GM21825 (cell line): Measurements from ENCODE around the gene C1orf74.
A peak's percentile ranks its signal among the peaks of the same experiment; 100 is the strongest.

Experiments used
- ATAC-seq: cut with Tn5 transposase; IDR thresholded peaks from one replicate; pipeline ENCODE4 v1.9.1; 2021; ENCODE audit warnings: mild to moderate bottlenecking, moderate library complexity; ENCODE audit not compliant: unreplicated experiment

The C1orf74 gene

GRCh38 chr1:209784265-209785169 is at the start of gene C1orf74:
C1orf74 (minus strand) TSS chr1:209784559; CDS start chr1:209783634, 925 bp downstream.
- ATAC-seq, result peak; percentile 99

- no peak for ATAC-seq
Measured at GRCh38 chr1:209831615-209832014, 47.3 kb upstream of the C1orf74 start.

- ATAC-seq, result no peak
Measured at GRCh38 chr1:209830722-209831121, 46.4 kb upstream of the C1orf74 start.

GRCh38 chr1:209829716-209830115 is 45.4 kb upstream of the C1orf74 start:
- ATAC-seq, result no peak

- ATAC-seq, result peak; percentile 90
Measured at GRCh38 chr1:209827384-209828262, 43.3 kb upstream of the C1orf74 start, which contains the start of gene UTP25. UTP25 (plus strand) TSS chr1:209827972; CDS start chr1:209828064, 92 bp downstream.

- no peak for ATAC-seq
Measured at GRCh38 chr1:209825591-209826434, 41.5 kb upstream of the C1orf74 start.

- peak; percentile 31 for ATAC-seq
Measured at GRCh38 chr1:209823143-209824041, 39.0 kb upstream of the C1orf74 start.

- ATAC-seq, result no peak
Measured at GRCh38 chr1:209822706-209823105, 38.3 kb upstream of the C1orf74 start.

GRCh38 chr1:209820986-209821385 is 36.6 kb upstream of the C1orf74 start:
- ATAC-seq, result no peak

GRCh38 chr1:209819058-209819457 is 34.7 kb upstream of the C1orf74 start:
- ATAC-seq, result no peak

GRCh38 chr1:209817691-209818090 is 33.3 kb upstream of the C1orf74 start:
- no peak for ATAC-seq

GRCh38 chr1:209816923-209817322 is 32.6 kb upstream of the C1orf74 start:
- no peak for ATAC-seq

- ATAC-seq, result no peak
Measured at GRCh38 chr1:209815931-209816341, 31.6 kb upstream of the C1orf74 start.

- no peak for ATAC-seq
Measured at GRCh38 chr1:209815490-209815889, 31.1 kb upstream of the C1orf74 start.

- ATAC-seq, result no peak
Measured at GRCh38 chr1:209813902-209814301, 29.5 kb upstream of the C1orf74 start.

- ATAC-seq, result no peak
Measured at GRCh38 chr1:209810783-209811182, 26.4 kb upstream of the C1orf74 start.

GRCh38 chr1:209809611-209810010 is 25.3 kb upstream of the C1orf74 start:
- ATAC-seq, result no peak

GRCh38 chr1:209808059-209808581 is 23.8 kb upstream of the C1orf74 start:
- no peak for ATAC-seq

- no peak for ATAC-seq
Measured at GRCh38 chr1:209807509-209807908, 23.1 kb upstream of the C1orf74 start.
